ENCODE results near the gene PRKAG2.
"Not testable (repeated sequence)": the region's sequence is repeated elsewhere in the genome, so short reads cannot be mapped to it uniquely, and the experiment has no call there.

Gene PRKAG2

DNA sequence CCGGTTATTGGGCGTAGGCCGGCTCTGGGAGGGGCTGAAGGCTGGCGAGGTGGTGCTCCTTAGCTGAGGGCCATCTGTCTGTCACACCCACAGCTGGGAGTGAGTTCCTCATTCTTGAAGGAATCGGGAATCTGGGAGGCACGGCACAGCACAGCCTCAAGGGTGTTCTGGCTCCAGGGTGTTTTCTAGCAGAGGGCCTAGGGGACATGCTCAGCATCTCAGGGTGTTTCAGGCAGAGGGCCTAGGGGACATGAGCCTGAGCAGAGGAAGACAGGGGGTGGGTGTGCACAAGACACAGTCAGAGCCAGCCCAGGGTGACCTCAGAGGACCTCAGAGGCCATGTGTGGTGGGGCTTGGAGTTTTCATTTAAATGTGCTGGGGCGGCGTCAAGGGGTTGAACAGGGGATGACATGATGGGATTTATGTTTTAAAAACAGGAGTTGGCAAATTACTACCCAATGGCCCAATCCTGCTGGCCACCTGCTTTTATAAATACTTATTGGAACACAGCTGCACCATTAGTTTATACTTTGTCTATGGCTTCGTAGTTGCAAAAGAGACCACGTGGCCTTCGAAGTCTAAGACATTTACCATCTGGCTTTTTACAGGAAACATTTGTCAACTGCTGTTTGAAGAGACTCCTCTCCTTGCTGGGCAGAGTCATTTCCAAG, 121.6 kb downstream of the PRKAG2 start:
- TF ChIP-seq, protein P1, sequence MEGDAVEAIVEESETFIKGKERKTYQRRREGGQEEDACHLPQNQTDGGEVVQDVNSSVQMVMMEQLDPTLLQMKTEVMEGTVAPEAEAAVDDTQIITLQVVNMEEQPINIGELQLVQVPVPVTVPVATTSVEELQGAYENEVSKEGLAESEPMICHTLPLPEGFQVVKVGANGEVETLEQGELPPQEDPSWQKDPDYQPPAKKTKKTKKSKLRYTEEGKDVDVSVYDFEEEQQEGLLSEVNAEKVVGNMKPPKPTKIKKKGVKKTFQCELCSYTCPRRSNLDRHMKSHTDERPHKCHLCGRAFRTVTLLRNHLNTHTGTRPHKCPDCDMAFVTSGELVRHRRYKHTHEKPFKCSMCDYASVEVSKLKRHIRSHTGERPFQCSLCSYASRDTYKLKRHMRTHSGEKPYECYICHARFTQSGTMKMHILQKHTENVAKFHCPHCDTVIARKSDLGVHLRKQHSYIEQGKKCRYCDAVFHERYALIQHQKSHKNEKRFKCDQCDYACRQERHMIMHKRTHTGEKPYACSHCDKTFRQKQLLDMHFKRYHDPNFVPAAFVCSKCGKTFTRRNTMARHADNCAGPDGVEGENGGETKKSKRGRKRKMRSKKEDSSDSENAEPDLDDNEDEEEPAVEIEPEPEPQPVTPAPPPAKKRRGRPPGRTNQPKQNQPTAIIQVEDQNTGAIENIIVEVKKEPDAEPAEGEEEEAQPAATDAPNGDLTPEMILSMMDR (IDR thresholded peaks at IDR 0.05; ENCODE audit: low read depth, low read length), result no peak
- Histone ChIP-seq H3K27me3 (no peaks in the 10 kb centered on the region), H3K9me3 (no peaks in the 10 kb centered on the region), H3K36me3 (no peaks in the 10 kb centered on the region), H3K4me1 (no peaks in the 10 kb centered on the region), H3K4me3 (ENCODE audit: low read depth, low read length) (no peak overlapping the region)
- no peak for DNase-seq

DNA sequence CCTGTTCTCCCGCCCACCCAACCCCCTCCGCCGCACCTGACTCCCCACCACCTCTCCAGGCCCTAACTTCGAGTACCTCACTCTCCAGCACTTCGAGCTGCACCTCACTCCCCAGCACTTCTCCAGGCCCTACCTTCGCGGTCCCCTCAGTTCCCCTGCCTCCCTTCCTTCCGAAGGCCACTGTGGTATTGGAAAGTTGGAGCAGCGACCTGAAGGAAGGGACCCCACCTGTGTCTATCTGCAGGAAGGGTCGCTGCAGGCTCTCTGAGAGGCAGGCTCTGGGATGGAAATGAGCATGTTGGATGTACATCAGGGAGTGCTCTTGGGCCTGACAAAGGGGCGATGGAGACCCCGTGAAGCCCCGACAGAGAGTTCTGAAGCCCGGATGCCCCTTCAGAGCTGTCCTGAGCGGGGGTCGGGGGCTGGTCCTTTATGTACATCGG, 122.2 kb downstream of the PRKAG2 start:
- TF ChIP-seq, protein P1 (IDR thresholded peaks at IDR 0.05; ENCODE audit: low read depth, low read length), result no peak
- no peak for DNase-seq
- Histone ChIP-seq H3K4me1 (no peaks in the 10 kb centered on the region), H3K4me3 (ENCODE audit: low read depth, low read length) (no peak overlapping the region), H3K9me3 (no peaks in the 10 kb centered on the region), H3K27me3 (no peaks in the 10 kb centered on the region), H3K36me3 (no peaks in the 10 kb centered on the region)

DNA sequence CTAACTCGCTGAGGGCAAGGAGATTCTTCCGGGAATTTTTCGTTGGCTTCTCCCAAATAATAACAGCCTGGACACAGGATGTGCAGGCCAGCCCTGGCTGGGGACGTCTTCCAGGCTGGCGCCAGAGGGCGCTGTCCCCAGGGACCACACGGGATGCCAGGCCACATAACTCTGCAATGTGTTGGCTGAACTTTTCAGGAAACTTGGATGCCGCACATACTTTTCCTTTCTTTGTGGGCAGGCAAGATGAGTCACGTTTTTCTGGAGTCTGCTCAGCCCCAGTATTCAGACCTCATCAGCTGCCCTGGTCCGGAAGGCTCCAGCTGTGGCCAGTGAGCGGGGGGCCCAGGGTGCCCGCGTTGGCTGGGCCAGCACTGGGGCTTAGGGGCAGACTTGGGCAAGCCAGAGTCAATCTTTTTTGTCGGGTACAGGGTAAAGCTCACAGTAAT, 122.7 kb downstream of the PRKAG2 start:
- Histone ChIP-seq H3K9me3 (no peaks in the 10 kb centered on the region), H3K36me3 (no peaks in the 10 kb centered on the region), H3K27me3 (no peaks in the 10 kb centered on the region), H3K4me3 (ENCODE audit: low read depth, low read length) (no peak overlapping the region), H3K4me1 (no peaks in the 10 kb centered on the region)
- TF ChIP-seq, protein P1 (IDR thresholded peaks at IDR 0.05; ENCODE audit: low read depth, low read length), result peak; percentile 99
- DNase-seq, result peak; percentile 84

DNA sequence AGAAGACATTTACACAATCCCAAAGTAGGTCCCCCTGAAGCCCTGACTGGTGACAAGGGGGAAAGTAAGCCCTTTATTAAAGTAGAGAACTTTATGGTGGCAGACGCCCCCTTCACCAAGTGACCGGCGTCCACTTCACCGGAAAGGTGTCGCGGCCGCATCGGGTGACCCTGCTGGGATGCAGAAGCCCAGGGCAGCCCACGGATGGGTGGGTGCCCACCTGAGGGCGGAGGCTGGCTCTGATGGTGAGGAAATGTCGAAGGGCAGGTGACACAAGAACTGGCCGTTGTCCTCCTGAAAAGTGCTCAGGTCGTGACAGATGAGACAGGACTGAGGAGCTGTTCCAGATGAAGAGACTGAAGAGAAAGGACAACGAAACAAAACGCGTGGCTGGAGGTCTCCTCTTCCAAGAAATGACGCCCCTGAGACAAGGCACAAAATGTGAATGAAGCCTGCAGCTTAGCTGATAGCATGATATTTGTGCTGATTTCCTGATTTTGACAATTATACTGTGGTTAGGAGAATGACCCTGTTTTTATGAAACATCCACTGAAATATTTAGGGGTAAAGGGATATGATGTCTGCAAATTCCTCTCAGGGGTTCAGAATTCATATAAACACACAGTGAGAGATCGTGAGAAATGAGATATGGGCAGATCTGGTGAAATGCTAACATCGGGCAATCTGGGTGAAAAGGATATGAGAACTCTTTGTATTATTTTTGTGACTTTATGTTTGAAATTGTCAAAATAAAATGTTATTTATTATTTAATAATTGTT, 123.9 kb downstream of the PRKAG2 start:
- H3K27me3 ChIP-seq, result no peaks in the 10 kb centered on the region

DNA sequence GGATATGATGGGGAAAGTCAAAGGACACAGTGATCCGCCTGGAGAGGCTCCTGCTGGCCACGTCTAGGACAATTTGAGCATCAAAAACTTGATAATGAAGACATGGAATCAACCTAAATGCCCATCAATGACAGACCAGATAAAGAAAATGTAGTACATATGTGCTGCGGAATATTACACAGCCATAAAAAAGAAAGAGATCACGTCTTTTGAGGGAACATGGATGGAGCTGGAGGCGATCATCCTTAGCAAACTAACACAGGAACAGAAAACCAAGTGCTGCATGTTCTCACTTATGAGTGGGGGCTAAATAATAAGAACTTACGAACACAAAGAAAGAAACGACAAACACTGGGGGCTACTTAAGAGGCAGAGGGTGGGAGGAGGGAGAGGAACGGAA, 124.9 kb downstream of the PRKAG2 start:
- H3K4me1 ChIP-seq, result no peaks in the 10 kb centered on the region
- H3K4me3 ChIP-seq (ENCODE audit: low read depth, low read length), result no peak overlapping the region
- TF ChIP-seq, protein P1 (IDR thresholded peaks at IDR 0.05; ENCODE audit: low read depth, low read length), result no peak

More for the DNA sequence above, 123.9 kb downstream of the PRKAG2 start:
- H3K4me3 ChIP-seq (ENCODE audit: low read depth, low read length), result no peak overlapping the region
- no peaks in the 10 kb centered on the region for H3K36me3 ChIP-seq
- H3K4me1 ChIP-seq, result no peaks in the 10 kb centered on the region
- DNase-seq, result no peak
- no peaks in the 10 kb centered on the region for H3K9me3 ChIP-seq
- TF ChIP-seq, protein P1 (IDR thresholded peaks at IDR 0.05; ENCODE audit: low read depth, low read length), result no peak

DNA sequence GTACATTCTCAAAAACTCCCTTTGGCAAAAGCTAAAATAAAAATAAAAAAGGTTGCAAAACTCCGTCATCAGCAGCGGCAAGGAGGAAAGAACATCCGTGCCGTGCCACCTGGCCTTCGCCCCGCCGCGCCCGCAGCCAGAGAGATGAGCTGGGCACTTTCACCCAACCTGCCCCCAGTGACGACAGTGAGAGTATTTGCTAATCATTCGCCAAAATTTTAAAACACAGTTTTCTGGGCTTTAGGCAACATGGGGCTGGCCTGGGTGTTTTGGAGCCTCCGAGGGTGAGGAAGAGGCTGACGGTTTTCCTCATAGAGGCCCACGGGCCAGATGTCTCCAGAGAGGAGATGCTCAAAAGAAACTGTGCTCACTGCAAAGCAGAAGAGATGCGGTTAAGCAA, 128.2 kb downstream of the PRKAG2 start:
- no peak overlapping the region for H3K4me3 ChIP-seq (ENCODE audit: low read depth, low read length)
- no peak for DNase-seq
- H3K27me3 ChIP-seq, result no peaks in the 10 kb centered on the region
- no peaks in the 10 kb centered on the region for H3K9me3 ChIP-seq
- TF ChIP-seq, protein P1 (IDR thresholded peaks at IDR 0.05; ENCODE audit: low read depth, low read length), result no peak
- H3K36me3 ChIP-seq, result no peaks in the 10 kb centered on the region
- H3K4me1 ChIP-seq, result no peaks in the 10 kb centered on the region

More for the DNA sequence above, 124.9 kb downstream of the PRKAG2 start:
- Histone ChIP-seq H3K36me3 (no peaks in the 10 kb centered on the region), H3K27me3 (no peaks in the 10 kb centered on the region), H3K9me3 (no peaks in the 10 kb centered on the region)
- no peak for DNase-seq

DNA sequence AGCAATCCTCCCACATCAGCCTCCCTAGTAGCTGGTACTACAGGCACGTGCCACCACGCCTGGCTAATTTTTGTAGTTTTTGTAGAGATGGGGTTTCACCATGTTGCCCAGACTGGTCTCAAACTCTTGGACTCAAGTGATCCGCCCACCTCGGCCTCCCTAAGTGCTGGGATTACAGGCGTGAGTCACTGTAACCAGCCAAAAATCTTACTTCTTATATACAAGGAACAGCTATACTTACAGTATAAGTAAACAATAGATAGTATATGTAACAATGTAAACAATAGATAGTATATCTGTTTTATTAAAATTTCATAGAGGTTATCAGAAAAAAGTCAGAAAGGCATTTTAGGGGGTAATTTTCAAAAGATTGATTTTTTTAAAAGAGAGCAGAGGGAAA, 128.9 kb downstream of the PRKAG2 start:
- not testable (repeated sequence) for H3K27me3 ChIP-seq; H3K4me1 ChIP-seq; H3K4me3 ChIP-seq (ENCODE audit: low read depth, low read length); DNase-seq; H3K9me3 ChIP-seq; H3K36me3 ChIP-seq

Data from BE2C (cell line).